GM19240 (cell line): ENCODE results near the gene CHCHD6.

Source experiments
- DNase-seq: peaks from one replicate; pipeline ENCODE4 v3.0.0; 2011; ENCODE audit warnings: low spot score; ENCODE audit not compliant: insufficient read length

The CHCHD6 gene

DNA sequence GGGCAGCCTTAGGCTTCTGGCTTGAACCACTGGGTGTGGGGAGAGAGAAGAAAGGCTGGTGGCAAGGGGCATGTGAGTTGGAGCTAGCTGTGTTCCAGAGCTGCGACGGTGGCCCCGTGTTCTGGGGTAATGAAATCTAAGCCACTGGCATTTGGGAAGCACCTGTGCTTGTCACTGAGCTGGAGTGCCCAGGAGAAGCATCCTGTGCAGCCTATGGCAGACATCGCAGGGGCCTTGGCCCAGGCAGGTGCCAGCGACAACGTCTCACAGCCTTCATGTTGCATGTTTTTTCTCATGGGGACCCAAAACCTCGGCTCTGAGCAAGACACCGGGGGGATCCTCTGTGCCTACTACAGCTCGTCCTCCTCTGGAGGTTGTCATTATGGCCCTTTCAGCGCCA, 187.8 kb downstream of the CHCHD6 start:
- DNase-seq: no peak

- no peak for DNase-seq
Observed at GRCh38 chr3:126893651-126894050, 189.6 kb downstream of the CHCHD6 start.

GRCh38 chr3:126894475-126894874, 190.4 kb downstream of the CHCHD6 start:
- no peak for DNase-seq

- no peak for DNase-seq
Observed at GRCh38 chr3:126895178-126896066, 191.4 kb downstream of the CHCHD6 start.

DNA sequence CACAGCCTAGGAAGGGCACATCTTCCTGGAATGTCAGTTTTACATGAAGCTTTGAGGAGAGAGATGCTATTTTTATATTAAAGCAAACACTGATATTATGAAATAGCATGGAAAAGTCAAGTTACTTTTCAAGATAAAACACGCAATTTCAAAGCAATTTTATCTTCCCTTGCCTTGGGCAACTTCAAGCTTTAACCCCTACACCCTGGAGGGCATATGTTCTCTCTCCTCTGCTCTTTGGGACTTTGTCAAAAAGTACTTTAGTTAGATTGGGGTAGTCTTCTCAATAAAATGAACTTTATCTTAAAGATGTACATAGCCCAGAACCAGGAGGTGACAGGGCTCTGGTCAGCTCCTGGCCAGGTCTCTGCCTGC, 192.0 kb downstream of the CHCHD6 start:
- no peak for DNase-seq

DNA sequence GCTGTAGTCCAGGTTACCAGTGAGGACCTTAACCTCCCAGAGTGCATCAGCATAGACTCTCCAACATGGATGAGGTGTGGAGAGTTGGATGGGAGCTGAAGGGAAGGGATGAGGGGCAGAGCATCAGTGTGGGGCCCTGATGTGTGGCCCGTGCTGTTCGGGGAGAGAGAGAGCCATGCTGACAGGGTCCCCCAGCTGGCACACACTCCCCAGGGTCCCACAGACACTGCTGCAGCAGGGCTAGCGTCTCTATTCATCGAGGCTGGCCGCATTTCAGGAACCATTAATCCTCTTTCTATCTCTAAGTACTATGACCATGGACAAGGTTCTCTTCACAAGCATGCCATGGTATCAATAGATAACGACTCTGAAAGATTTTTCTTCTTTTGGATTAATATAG, 192.9 kb downstream of the CHCHD6 start:
- DNase-seq: no peak

DNA sequence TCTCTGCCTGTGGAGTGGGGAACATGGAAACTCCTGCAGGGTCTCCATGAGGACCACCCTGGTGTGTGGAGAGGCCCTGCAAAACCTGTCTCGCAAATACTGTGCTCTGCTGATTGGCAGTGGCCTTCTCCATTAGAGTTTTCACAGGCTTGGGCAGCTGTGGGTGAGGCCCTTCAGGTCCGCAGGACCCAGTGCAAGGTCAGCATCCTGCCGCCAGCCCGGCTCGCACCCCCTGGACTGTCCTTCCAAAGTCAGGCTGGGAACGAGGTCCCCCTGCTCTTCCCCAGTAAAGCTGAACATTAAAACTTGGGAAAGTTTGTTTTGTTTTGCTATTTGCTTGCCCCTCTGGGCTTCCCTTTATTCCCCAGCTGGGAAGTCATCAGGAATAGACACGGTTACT, 193.9 kb downstream of the CHCHD6 start:
- DNase-seq: no peak

GRCh38 chr3:126900859-126901540, 197.0 kb downstream of the CHCHD6 start:
- no peak for DNase-seq

- no peak for DNase-seq
Observed at GRCh38 chr3:126901631-126902030, 197.6 kb downstream of the CHCHD6 start.

DNA sequence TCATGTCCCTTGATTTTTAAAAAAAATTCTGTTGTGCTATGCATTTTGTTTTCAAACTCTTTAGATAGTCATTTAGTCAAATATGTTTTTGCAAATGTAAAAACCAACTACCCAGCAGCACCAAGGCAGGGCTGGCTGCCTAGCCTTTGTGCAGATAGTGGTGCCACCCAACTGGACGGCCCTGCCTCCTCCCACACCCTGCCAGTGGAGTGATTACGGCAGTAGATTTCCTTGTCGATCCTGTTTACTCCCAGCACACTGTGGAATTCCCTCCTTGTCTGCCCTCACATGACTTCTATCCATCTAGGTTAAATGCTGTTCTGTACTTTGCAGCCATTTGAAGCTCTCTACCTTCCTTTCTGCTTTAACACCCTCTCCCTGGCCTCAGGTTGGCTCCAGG, 199.5 kb downstream of the CHCHD6 start:
- DNase-seq: no peak

DNA sequence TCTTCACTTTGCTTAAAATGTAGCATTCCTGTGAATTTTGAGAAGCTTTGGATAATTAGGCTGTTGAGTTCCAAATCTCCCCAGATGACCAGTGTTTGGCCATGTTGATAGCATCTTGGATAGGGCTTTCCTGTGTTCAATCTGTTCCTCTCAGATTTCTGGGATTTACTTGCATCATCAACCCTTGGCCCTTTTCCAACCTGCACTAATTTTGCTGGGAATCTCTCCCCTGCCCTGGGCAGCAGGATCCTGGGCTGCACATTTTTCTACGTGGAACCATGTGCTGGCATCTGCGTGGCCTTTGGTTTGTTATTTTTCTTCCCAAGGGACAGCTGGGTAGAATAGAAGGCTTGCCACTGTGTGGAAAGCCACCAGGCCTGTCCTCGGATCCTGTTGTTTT, 203.5 kb downstream of the CHCHD6 start:
- no peak for DNase-seq

DNA sequence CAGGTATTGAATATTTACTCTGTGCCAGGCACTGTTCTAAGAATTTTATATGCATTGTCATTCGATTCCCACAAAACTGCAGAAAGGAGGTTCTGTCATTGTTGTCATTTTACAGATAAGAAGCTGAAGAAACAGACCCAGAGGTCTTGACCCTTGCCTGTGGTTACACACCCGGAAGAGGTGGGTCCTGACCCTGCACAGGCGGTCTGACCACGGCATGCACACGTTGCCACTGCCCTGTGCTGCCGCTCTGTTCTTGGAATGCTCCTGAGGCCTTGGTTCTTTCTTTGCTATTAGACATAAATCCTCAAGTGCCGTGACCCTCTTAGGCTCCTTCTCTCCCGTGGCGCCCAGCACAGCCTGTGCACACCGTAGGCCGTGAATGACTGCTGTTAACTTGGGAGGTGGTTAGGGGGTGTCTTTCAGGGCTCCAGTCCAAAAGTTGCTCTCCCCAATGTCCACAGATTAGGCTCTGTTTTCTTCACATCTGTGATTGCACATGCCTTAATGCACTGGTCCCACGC, 204.8 kb downstream of the CHCHD6 start:
- DNase-seq: no peak

DNA sequence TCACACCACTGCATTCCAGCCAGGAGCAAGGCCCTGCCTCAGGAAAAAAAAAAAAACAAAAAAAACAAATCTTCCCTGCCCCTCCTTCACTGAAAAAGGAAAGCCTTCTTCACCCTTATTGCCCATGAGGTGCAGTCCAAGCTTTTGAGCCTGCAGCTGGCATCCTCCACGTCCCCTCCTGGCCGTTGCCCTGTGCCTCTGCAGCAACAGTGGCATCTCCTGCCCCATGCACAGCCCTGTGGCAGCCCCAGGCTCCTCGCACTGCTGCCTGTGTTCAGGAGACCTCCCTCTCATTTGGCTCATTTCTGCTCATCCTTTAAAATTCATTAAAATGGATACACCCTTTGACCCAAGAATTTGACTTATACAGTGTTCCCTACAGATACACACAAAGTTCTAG, 206.2 kb downstream of the CHCHD6 start:
- no peak for DNase-seq

- DNase-seq: peak; percentile 86
Observed at GRCh38 chr3:126911162-126912026, 207.4 kb downstream of the CHCHD6 start.

GRCh38 chr3:126912027-126912422, 208.0 kb downstream of the CHCHD6 start:
- no peak for DNase-seq

- DNase-seq: no peak
Observed at GRCh38 chr3:126912491-126913195, 208.6 kb downstream of the CHCHD6 start.

DNA sequence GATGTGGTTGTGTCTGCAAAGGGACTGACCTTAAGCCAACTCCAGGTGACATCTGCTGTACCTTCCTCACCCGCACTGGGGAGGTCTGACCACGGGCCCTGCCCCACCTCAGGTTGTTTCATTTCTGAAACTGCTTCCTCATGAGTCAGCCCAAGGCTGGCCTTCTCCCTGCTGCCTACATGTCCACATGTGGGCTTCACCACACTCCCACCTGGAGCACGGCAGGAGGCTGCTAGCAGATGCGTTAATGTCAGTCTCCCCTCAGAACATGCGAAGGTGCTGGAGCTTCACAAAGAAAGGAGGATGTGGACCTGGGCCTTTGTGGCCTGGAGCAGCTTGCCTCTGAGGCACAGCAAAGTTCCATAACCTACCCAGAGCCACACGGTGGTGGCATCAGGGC, 209.5 kb downstream of the CHCHD6 start:
- no peak for DNase-seq

DNA sequence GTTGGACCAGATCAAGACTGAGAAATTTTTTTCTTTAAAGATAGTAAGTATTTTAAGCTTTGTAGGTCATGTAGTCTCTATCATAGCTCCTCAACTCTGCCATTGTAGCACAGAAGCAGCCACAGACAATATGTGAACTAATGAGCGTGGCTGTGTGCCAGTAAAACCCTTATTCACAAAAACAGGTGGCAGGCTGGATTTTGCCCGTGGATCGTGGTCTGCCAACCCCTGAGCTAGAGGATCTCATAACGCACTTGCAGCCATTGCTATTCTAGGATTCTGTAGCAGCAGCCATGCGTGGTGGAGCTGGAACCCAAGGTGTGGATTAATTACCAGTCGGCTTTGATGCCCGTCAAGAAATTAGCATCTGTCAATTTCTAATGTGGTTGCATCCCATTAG, 210.2 kb downstream of the CHCHD6 start:
- no peak for DNase-seq

DNA sequence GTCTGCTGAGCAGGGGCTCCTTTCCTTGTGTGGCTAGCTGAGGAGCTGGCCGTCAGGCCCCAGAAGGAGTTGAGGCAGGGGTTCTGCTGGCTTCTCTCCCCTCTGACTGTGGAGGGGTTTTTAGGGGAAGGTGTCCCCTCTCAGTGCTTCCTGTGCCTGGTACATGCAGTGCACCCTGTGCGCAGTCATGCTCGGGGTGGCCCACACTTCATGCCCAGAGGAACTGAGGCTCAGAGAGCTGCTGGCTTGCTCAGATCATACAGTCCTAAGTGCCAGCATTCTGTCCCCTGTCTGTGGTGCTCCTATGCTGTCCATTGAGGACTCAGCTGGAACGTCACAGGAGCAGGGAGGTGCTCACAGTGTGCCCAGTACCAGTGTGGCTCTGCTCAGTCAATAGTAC, 211.0 kb downstream of the CHCHD6 start:
- DNase-seq: no peak

DNA sequence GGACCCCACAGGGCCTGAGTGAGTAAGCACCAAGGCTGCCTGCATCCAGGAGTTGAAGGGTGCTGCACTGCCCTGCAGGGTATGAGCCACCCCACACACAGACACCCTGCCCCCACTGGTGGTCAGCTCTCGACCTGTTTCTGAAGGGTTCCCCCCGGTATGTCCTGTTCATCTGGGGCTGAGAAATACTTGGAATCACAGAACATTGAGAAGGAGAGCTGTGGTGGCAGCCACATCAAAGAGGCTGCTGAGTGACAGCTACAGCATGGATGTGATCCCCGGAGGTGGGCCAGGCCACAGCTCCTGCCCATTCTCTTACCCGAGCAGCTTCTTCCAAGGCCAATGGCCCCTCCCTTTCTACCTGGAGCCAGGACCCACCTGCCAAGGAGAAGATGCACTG, 212.5 kb downstream of the CHCHD6 start:
- no peak for DNase-seq

DNA sequence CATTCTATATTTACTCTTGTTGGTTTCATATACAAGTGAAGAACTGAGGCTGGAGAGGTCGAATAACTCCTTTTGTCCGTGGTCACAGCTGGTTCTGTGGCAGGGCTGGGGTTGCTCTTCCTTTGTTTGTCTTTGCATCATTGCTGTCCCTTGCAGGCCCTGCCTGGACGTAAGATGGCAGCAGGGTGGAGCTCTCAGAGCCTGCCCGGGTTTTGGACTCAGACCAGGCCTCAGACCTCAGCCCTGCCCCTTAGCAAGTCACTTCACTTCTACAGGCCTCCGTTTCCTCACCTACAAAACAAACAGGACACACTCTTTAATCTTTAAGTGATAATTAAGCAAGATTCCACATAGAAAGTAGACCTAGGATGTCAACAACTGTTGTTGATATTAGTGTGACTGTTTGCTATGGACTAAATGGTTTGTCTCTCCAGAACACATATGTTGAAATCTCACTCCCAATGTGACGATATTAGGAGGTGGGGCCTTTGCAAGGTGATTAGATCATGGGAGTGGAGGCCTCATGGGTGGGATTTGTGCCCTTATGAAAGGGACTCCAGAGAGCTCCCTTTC, 213.3 kb downstream of the CHCHD6 start:
- DNase-seq: no peak
